HG02884 (cell line): ENCODE results near the gene CGB1.
"Not testable (repeated sequence)": the region's sequence is repeated elsewhere in the genome, so short reads cannot be mapped to it uniquely, and the experiment has no call there.

Experiments used
- ATAC-seq: cut with Tn5 transposase; IDR thresholded peaks from one replicate; pipeline ENCODE4 v1.9.1; 2021; ENCODE audit warnings: mild to moderate bottlenecking, moderate library complexity; ENCODE audit not compliant: unreplicated experiment

CGB1 gene

DNA sequence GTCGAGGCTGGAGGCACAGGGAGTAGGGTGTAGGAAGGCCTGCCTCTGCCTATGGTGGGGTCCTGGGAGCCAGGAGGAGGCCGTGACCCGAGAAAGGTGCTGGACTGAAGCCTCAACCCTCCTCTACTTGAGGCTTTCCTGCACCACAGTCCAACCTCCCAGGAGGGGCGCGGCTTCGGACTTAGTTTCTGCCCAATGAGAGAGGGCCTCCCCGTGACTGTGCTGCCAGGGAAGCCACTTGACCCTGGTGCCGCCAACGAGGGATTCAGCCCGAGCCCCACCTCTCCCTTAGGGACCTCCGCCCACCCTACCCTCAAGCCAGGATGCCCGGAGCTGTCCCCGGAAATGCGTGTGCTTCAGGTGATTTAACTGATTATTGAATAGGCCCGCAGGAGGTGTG, 12.5 kb downstream of the CGB1 start, which contains the start of gene CGB3:
Gene CGB3, minus strand, starts transcription at position 101 of the 400 bp plus-strand sequence. CDS start 362 bp downstream, outside the sequence.
- ATAC-seq = not testable (repeated sequence)

GRCh38 chr19:49022116-49022515, 14.6 kb downstream of the CGB1 start:
- ATAC-seq = no peak

GRCh38 chr19:49020931-49021895, 15.5 kb downstream of the CGB1 start:
- ATAC-seq = no peak

- ATAC-seq = no peak
These were observed 16.4 kb downstream of the CGB1 start for GRCh38 chr19:49020342-49020741.

GRCh38 chr19:49019242-49019932, 17.3 kb downstream of the CGB1 start:
- ATAC-seq = no peak

DNA sequence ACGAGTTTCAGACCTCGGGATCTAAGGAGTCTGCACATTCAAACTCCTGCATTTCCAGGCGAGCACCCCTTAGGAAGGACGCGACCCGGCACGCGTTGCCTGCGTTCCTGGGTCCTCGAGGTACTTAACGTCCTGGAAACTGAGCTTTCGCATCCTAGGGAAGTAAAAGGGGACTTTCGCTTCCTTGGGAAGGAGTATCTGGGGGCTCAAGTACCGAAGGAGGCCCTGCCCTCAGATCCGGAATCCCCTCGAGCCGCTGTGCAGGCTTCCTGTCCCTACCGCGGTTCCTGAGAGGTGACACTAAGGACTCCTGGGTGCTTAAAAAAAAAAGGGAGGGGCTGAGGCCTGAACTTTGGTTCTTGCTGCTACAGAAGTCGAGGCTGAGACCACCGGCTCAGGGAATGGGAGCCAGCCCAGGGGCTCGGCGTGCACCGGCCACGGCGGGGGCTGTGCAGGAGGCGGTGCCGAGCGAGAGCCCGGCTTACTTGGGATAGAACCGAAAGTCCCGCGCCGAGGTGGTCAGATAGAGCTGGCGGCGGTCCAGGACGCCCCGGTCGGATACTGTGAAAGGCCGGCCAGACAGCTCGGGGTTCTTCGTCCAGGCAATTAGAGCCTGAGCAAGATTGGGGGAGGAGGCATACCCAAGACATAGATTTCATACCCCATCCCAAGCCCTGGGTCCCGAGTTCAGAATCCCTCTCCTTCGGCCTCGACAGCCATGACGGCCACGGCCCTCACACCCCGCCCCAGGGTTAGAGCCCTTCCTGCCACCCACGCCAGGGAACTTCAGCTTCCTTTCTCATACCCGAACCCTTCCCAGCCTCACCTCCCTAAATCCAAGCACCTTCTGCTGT, 18.1 kb downstream of the CGB1 start:
- ATAC-seq = not testable (repeated sequence)

DNA sequence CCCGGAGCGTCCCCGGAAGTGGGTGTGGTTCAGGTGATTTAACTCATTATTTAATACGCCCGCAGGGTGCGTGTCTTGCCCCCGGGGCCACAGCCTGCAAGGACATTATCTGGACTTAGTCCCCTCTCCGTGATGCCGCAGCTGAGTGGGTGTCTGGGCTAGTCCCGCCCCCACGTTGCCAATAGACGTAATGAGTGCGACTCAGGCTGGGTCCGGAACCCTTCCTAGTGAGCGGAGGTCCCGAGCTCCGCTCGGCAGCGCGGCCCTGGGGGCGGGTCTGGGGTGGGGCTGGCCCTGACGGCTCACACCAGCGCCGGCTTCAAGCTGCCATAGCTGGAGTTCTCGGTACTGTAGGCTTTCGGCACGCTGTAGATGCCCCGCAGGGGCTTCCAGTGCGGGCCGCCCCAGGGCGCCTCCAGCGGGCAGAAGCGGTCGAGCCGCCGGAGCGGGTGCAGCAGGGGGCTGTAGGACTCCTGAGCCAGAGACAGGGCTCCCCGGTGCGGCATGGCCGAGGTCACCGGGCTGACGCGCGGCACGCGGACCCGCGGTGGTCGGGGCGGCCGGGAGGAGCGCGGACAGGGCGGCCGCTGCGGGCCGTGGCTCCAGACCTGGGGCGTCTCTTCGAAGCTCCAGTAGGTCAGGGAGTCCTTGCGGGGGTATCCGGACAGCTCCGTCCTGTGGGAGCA, 18.9 kb downstream of the CGB1 start:
- no peak for ATAC-seq

- ATAC-seq = no peak
These were observed 19.5 kb downstream of the CGB1 start, which contains the start of gene LHB for GRCh38 chr19:49017041-49017665. Gene LHB, minus strand, starts transcription at chr19:49017091. Its CDS starts 10 bp downstream, at chr19:49017081.

DNA sequence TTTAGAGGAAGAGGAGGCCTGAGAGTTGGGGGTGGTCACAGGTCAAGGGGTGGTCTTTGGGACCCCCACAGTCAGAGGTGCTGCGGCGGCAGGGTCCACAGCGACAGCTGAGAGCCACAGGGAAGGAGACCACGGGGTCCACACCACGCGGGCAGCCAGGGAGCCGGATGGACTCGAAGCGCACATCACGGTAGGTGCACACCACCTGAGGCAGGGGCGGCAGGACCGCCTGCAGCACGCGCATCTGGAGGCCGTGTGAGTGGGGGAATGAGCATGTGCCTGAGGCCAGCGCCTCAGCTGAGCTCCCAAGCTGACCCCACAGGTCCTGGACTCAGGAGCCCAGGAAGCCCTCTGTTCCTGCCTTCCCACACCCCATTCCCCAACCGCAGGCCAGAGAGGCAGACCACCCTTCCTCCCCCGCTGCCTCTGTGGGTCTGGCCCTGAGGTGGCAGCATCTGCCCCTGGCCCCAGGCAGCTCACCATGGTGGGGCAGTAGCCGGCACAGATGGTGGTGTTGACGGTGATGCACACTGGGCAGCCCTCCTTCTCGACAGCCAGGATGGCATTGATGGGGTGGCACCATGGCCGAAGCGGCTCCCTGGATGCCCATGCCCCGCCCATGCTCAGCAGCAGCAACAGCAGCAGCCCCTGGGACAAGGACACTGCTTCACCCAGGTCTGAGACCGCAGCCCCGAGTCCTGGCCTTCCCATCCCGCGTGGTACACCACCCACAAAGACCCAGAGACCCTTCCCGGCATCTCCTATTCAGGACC, 20.4 kb downstream of the CGB1 start:
- no peak for ATAC-seq

DNA sequence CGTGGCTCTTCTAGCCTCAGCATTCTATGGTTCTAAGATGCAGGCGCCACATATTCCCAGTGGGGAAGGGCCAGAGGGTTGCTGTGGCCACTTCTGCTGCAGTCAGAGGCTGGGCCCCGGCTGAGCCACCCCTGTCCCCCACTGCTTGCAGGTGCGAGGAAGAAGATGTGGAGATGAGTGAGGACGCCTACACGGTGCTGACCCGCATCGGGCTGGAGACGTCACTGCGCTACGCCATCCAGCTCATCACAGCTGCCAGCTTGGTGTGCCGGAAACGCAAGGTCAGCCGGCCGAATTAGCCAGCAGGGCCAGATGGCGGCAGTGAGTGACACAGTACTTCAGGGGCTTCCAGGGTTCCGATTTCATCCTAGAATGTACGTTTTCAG, 21.8 kb downstream of the CGB1 start:
- no peak for ATAC-seq

DNA sequence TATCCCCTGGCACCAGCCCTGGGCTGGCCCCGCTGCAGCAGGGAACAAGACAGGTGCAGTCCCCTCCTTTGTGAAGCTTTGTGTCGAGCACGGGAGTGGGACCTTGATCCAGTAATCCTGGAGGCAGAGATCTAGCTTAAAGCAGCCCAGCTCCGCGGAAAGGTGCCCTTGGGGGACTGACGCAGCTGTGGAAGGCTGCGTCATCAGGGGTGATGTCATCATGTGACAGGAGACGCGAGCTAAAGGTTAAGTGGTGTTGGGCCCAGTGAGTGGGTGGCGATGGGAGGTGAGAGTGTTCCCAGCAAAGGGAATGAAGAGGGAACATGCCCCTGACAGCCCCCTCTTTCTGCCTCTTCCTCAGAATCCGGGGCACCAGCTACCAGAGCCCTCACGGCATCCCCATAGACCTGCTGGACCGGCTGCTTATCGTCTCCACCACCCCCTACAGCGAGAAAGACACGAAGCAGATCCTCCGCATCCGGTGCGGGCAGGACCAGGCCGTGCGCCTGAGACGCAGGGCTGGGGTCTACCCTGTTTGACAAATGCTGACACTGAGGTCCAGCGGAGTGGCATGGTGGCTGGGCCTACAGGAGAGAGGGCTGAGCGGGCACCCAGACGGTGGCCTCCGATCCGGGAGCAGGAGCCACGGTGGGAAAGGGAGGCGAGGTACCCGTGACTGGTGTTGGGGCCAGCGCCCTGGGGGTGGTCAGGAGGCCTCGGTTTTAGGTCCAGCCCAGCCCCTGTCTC, 22.4 kb downstream of the CGB1 start:
- no peak for ATAC-seq

DNA sequence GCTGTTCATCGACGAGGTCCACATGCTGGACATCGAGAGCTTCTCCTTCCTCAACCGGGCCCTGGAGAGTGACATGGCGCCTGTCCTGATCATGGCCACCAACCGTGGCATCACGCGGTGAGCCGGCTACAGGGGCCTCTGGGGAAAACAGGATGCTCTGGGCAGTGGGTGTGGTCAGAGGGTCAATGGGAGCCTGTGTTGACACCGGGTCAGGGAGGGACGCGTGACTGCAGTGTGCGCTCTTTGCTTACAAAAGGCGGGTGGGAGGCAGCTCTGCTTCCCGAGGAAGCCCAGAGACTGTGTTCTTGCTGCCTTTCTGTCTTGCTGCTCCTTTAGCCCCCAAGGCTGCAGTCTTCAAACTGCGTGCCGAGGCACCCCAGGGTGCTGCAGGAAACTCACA, 25.5 kb downstream of the CGB1 start:
- ATAC-seq = no peak

DNA sequence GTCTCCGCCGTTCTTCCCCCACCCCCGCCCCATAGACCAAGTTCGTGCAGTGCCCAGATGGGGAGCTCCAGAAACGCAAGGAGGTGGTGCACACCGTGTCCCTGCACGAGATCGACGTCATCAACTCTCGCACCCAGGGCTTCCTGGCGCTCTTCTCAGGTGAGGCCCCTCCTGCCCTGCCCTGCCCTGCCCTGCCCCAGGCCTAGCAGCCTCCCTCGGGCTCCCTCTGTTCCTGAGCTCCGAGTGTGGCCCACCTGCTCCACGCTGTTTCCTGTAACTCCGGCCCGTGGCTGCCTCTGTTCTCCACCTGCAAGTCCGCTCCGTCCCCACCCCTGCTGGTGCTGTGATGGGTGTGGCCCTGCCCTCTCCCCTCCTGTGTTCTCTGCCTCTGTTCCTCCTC, 26.2 kb downstream of the CGB1 start:
- ATAC-seq = no peak

DNA sequence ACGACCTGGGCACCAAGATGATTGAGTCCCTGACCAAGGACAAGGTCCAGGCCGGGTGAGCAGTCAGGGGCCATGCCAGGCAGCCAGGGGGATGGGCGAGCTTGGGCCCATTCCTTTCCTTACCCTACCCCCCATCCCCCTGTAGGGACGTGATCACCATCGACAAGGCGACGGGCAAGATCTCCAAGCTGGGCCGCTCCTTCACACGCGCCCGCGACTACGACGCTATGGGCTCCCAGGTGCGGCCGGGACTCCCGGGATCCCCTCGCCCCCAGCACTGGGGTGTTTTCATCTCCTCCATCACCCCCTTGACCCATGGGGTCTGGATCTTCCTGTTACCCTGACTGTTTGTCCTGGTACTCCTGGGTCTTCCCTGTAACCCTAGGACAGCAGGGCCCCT, 26.9 kb downstream of the CGB1 start:
- ATAC-seq = no peak

DNA sequence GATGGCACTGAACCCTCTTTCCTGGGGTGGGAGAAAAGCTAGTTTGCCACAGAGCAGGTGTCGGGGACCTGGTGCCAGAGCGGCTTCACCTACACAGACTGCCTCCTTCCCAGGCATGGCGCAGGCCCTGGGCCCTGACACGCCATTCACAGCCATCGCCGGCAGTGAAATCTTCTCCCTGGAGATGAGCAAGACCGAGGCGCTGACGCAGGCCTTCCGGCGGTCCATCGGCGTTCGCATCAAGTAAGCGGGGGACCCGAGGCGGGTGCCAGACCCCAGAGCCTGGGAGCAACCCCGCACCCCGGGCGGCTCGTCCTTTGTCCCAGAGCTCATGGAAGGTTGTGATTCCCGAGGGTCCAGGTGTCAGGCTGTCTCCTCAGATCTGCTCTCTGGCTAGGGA, 29.8 kb downstream of the CGB1 start:
- no peak for ATAC-seq

GRCh38 chr19:49004964-49005614, 31.6 kb downstream of the CGB1 start:
- ATAC-seq = no peak

- ATAC-seq = no peak
These were observed 32.6 kb downstream of the CGB1 start for GRCh38 chr19:49004133-49004532.
